MM.1S (cell line): Measurements from ENCODE around the gene CHST15.

ENCODE experiments used
- EZH2 ChIP-seq: fragments of 300-600 bp; sonication (generic); optimal IDR thresholded peaks from 2 replicates; pipeline ENCODE3; 2017; ENCODE audit warnings: low read depth, mild to moderate bottlenecking, antibody characterized with exemption, low read length, mixed read lengths
- TF ChIP-seq, protein P1 (sequence below): fragments of 300-600 bp; sonication (generic); IDR thresholded peaks from 2 replicates; pipeline ENCODE4 v1.5.1; 2016; ENCODE audit warnings: antibody characterized with exemption, low read length, mixed read lengths

DNA sequence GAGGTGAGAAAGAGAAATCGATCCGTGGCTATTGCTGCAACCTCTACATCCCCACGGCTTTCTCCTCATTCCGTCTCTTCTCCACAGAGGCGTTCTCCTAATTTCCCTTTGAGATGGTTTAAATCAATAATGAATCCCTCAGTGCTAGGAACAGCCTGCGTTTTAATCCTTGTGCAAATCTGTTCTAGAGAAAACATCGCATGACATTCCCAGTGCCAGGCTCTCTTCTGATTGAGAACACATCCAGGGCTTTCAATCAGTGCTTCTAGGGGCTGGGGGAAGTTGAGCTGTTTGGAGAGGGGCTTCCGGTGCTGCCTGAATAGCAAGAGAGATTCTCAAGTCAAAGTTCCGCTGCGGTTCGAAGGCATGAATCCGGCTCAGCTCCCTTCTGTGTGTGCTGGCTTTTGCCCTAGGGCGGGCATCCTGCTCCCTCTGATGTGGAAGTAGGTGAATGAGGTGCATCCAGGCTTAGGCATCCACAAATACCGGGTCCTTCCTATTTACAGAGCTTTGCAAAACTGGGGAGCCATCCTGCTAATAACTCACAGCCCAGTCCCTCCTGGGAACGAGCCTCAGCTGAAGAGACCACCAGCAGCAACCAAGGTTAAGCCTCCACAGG is 62.8 kb downstream of the CHST15 start:
- TF ChIP-seq, protein P1, sequence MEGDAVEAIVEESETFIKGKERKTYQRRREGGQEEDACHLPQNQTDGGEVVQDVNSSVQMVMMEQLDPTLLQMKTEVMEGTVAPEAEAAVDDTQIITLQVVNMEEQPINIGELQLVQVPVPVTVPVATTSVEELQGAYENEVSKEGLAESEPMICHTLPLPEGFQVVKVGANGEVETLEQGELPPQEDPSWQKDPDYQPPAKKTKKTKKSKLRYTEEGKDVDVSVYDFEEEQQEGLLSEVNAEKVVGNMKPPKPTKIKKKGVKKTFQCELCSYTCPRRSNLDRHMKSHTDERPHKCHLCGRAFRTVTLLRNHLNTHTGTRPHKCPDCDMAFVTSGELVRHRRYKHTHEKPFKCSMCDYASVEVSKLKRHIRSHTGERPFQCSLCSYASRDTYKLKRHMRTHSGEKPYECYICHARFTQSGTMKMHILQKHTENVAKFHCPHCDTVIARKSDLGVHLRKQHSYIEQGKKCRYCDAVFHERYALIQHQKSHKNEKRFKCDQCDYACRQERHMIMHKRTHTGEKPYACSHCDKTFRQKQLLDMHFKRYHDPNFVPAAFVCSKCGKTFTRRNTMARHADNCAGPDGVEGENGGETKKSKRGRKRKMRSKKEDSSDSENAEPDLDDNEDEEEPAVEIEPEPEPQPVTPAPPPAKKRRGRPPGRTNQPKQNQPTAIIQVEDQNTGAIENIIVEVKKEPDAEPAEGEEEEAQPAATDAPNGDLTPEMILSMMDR: no peak
- TF ChIP-seq EZH2: no peak
